Coronary artery (tissue), 2 donors: Measurements from ENCODE around the gene RCOR1.

Experiments used
- DNase-seq: peaks from one replicate; pipeline ENCODE4 v3.0.0-alpha.2; 2017; ENCODE audit warnings: low spot score
- H3K27ac ChIP-seq, 2 donors: fragments of 200-600 bp; sonication (generic); one replicate each; pipeline ENCODE4 v1.5.1; 2016 to 2019
- H3K4me3 ChIP-seq: fragments of 200-600 bp; sonication (generic); 2 replicates; pipeline ENCODE4 v1.5.1; 2016; ENCODE audit warnings: mild to moderate bottlenecking, moderate library complexity
- TF ChIP-seq, protein P1 (sequence below): fragments of 200-600 bp; sonication (generic); IDR thresholded peaks from one replicate; pipeline ENCODE4 v1.5.1; 2019; ENCODE audit warnings: antibody characterized with exemption

Gene RCOR1

DNA sequence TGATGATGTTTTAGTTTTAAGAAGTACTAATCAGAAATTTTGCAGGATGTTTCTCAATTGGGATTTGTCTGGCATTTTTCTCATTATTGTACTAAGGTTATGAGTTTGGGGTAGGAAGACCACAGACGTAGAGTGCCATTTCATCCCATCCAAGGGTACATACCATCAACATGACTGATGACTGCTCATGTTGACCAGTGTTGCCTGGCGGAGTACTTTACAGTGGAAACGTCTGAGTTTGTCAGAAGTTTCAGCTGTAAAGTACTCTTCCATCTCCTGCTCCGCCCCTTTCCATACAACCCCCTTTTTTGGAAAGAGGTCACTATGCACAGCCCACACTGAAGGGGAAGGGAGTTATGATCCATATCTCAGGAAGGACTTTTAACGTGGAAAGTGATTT is 74.2 kb downstream of the RCOR1 start:
- TF ChIP-seq, protein P1, sequence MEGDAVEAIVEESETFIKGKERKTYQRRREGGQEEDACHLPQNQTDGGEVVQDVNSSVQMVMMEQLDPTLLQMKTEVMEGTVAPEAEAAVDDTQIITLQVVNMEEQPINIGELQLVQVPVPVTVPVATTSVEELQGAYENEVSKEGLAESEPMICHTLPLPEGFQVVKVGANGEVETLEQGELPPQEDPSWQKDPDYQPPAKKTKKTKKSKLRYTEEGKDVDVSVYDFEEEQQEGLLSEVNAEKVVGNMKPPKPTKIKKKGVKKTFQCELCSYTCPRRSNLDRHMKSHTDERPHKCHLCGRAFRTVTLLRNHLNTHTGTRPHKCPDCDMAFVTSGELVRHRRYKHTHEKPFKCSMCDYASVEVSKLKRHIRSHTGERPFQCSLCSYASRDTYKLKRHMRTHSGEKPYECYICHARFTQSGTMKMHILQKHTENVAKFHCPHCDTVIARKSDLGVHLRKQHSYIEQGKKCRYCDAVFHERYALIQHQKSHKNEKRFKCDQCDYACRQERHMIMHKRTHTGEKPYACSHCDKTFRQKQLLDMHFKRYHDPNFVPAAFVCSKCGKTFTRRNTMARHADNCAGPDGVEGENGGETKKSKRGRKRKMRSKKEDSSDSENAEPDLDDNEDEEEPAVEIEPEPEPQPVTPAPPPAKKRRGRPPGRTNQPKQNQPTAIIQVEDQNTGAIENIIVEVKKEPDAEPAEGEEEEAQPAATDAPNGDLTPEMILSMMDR: no peak
- no peak for DNase-seq
- Histone ChIP-seq H3K4me3 (no peak overlapping the region), H3K27ac (no peak overlapping the region)

DNA sequence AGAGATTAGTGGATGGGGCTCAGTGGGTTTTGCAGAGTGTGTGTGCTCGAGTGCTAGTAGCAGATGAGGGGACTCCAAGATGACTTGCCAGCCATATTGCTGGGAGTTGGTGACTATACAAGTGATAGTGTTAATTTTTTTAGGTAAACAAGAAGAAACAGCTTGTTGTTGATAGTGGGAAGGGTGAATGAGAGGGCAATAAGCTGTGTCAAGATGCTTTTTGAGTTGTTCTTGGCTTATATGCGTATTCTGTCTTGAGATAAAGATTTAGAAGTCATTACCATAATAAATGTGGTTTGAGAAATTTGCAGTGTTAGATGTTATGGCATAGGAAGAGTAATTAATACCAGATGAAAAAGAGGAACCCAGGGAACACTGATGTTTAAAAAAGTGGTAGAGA is 75.3 kb downstream of the RCOR1 start:
- TF ChIP-seq, protein P1: no peak
- Histone ChIP-seq H3K27ac (no peak overlapping the region), H3K4me3 (no peak overlapping the region)
- no peak for DNase-seq

DNA sequence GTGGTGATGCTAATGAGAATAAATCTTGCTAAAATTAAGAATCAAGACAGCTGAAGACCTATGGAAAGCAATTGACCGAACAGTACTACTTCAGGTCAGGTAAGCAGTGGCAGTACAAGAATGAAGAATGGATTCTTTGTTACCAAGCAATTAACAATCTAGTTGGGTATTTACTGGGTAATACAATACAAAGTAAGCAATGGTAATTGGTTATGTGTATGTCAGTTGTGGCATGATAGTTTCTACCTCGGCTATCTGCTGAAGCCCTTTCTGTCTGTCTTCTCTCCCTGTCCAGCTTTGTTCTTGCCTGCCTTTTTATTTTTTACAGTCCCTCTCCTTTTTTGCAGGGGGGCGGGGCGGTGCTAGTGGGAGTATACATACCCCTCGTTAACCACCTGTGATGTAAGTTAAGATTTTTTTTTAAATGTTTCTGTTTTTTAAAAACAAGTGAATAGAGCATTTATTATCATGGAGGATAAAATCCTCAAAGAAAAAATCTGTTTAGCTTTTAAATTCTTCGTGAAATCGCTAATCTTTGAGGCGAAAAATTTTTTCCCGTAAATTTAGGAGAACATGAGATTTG is 75.9 kb downstream of the RCOR1 start:
- no peak for DNase-seq
- Histone ChIP-seq H3K4me3 (no peak overlapping the region), H3K27ac (no peak overlapping the region)
- TF ChIP-seq, protein P1: no peak

DNA sequence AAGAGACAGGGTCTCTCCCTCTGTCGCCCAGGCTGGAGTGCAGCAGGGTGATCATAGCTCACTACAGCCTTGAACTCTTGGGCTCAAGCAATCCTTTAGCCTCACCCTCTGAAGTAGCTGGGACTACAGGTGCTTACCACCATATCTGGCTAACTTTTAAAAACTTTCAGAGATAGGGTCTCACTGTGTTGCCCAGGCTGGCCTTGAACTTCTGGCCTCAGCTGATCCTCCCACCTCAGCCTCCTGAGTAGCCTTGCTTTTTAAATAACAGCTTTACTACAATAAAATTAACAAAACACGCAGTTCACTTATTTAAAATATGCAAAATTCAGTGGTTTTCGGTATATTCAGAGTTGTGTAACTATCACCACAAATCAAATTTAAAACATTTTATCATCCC is 79.0 kb downstream of the RCOR1 start:
- TF ChIP-seq, protein P1: no peak
- Histone ChIP-seq H3K4me3 (no peak overlapping the region), H3K27ac (no peak overlapping the region)
- no peak for DNase-seq

DNA sequence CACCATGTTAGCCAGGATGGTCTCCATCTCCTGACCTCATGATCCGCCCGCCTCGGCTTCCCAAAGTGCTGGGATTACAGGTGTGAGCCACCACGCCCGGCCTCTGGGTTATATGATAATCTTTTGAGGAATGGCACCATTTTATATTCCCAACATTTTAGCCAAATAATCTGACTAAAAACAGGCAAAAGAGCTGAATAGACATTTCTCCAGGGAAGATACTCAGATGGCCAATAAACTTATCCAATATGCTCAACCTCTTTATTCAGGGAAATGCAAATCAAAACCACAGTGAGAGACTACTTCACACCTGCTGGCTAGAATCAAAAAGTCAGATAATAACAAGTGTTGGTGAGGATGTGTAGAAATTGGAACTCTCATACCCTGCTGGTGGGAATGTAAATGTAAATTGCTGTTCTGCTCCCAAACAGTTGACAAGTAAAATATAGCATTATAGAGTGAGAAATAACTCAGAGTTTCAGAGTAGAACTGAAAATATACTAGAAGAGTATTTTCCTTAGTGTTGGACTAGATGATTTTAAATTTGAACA is 80.0 kb downstream of the RCOR1 start:
- no peak for DNase-seq
- Histone ChIP-seq H3K27ac (no peak overlapping the region), H3K4me3 (no peak overlapping the region)
- TF ChIP-seq, protein P1: no peak

DNA sequence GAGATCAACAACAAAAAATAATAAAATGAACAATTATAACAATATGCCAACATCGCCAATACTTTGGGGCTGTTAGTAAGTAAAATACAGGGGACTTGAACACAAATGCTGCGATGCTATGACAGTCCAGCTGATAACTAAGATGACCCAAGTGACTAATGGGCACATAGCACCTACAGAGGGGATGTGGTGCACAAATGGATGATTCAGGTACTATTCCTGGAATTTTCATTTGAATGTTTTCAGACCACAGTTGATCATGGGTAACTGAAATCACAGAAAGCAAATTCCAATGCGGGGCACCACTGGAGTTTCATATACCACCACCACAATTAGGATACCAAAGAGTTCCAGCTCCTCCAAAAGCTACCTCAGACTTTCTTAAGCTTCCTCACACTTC is 82.9 kb downstream of the RCOR1 start:
- no peak overlapping the region for H3K4me3 ChIP-seq
- TF ChIP-seq, protein P1: no peak
- no peak for DNase-seq
- H3K27ac ChIP-seq: no peak overlapping the region

DNA sequence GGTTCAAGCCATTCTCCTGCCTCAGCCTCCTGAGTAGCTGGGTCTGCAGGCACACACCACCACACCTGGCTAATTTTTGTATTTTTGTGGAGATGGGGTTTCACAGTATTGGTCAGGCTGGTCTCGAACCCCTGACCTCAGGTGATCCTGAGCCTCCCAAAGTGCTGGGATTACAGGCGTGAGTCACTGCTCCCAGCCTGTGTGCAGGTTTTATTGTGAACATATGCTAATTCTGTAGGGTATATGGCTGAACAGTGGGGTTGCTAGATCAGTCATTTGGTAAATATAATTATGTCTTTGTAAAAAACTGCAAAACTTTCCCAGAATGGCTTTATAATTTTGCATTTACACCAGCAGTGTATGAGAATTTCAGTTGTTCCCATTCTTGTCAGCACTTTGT is 85.9 kb downstream of the RCOR1 start:
- no peak overlapping the region for H3K4me3 ChIP-seq
- no peak overlapping the region for H3K27ac ChIP-seq
- no peak for DNase-seq
- TF ChIP-seq, protein P1: no peak
